HTERT RPE-1 (cell line): ENCODE results near the gene TMEM238.
"Not testable (repeated sequence)": the region's sequence is repeated elsewhere in the genome, so short reads cannot be mapped to it uniquely, and the experiment has no call there.

Experiments used
- in situ Hi-C: fragments of 300-500 bp; cut with MboI; formaldehyde crosslinking; loops from 4 replicates; pipeline ENCODE4 v1.14.3; 2020; ENCODE audit warnings: low sequenced_read_pairs

Gene TMEM238

GRCh38 chr19:55341595-55342531 lies 42.2 kb downstream of the TMEM238 start:
- in situ Hi-C loops: no loop called here

- in situ Hi-C loops: no loop called here
Measured at GRCh38 chr19:55341171-55341588, 42.9 kb downstream of the TMEM238 start.

GRCh38 chr19:55340784-55341147 lies 43.3 kb downstream of the TMEM238 start:
- in situ Hi-C loops: no loop called here

GRCh38 chr19:55339889-55340783 lies 44.0 kb downstream of the TMEM238 start:
- in situ Hi-C loops: no loop called here

GRCh38 chr19:55339105-55339888 lies 44.8 kb downstream of the TMEM238 start, which contains the start of gene KMT5C:
Gene KMT5C (plus strand): TSS chr19:55339876. CDS start chr19:55341937, 2,061 bp downstream.
- in situ Hi-C loops: no loop called here

GRCh38 chr19:55336101-55336500 lies 48.0 kb downstream of the TMEM238 start:
- in situ Hi-C loops: no loop called here

- in situ Hi-C loops: no loop called here
Measured at GRCh38 chr19:55333870-55334269, 50.2 kb downstream of the TMEM238 start.

- in situ Hi-C loops: not testable (repeated sequence)
Measured at GRCh38 chr19:55329791-55330190, 54.3 kb downstream of the TMEM238 start.
